GM23338 (cell line): Measurements from ENCODE around the gene TMEM201. TPM values are rescaled to one million over a fixed set of nuclear protein-coding genes. Genes with fewer than 3 reads are reported as not detected.
A peak's percentile ranks its signal among the peaks of the same experiment; 100 is the strongest.

Experiments used
- ATAC-seq: fragments of 200-7000 bp; cut with Tn5 transposase; 3 replicates; pipeline ENCODE4 v1.9.1; 2020
- DNase-seq: peaks from one replicate; pipeline ENCODE4 v3.0.0-alpha.2; 2015; ENCODE audit warnings: low spot score
- H2AFZ ChIP-seq: fragments of 200-600 bp; sonication (generic); 2 replicates; pipeline ENCODE4 v1.8.0; 2016; ENCODE audit warnings: antibody characterized with exemption, mild to moderate bottlenecking, moderate library complexity
- H3F3A ChIP-seq: fragments of 200-600 bp; sonication (generic); replicated peaks from 2 replicates; pipeline ENCODE4 v1.8.0; 2017; ENCODE audit warnings: antibody characterized with exemption, mixed run types, low read depth
- H3K27ac ChIP-seq: fragments of 200-600 bp; sonication (generic); 2 replicates; pipeline ENCODE4 v1.6.1; 2016; ENCODE audit warnings: low read depth
- H3K27me3 ChIP-seq: fragments of 200-600 bp; sonication (generic); 2 replicates; pipeline ENCODE4 v1.8.0; 2016; ENCODE audit warnings: mild to moderate bottlenecking, mixed run types, moderate library complexity; ENCODE audit not compliant: insufficient read depth
- H3K36me3 ChIP-seq: fragments of 200-600 bp; sonication (generic); 2 replicates; pipeline ENCODE4 v1.8.0; 2016; ENCODE audit warnings: mild to moderate bottlenecking; ENCODE audit not compliant: insufficient read depth
- H3K4me1 ChIP-seq: fragments of 200-600 bp; sonication (generic); 2 replicates; pipeline ENCODE4 v1.8.0; 2016; ENCODE audit warnings: mild to moderate bottlenecking, moderate library complexity; ENCODE audit not compliant: insufficient read depth
- H3K4me2 ChIP-seq: fragments of 200-600 bp; sonication (generic); 2 replicates; pipeline ENCODE4 v1.7.1; 2017; ENCODE audit warnings: mixed run types
- H3K4me3 ChIP-seq: fragments of 200-600 bp; sonication (generic); 2 replicates; pipeline ENCODE4 v1.6.1; 2016; ENCODE audit warnings: mixed run types
- H3K79me2 ChIP-seq: fragments of 200-600 bp; sonication (generic); replicated peaks from 2 replicates; pipeline ENCODE4 v1.8.0; 2017; ENCODE audit warnings: mild to moderate bottlenecking; ENCODE audit not compliant: insufficient read depth
- H3K9me2 ChIP-seq: fragments of 200-600 bp; sonication (generic); 2 replicates; pipeline ENCODE4 v1.8.0; 2017; ENCODE audit not compliant: insufficient read depth
- H4K20me1 ChIP-seq: fragments of 200-600 bp; sonication (generic); replicated peaks from 2 replicates; pipeline ENCODE4 v1.8.0; 2017; ENCODE audit warnings: mild to moderate bottlenecking; ENCODE audit not compliant: insufficient read depth
- H3K27ac Mint-ChIP-seq: 2 replicates; pipeline ENCODE4 v1.8.0; 2020; ENCODE audit warnings: inconsistent platforms, mild to moderate bottlenecking, moderate library complexity, mixed read lengths
- H3K27me3 Mint-ChIP-seq: 3 replicates; pipeline ENCODE4 v1.8.0; 2022; ENCODE audit warnings: low read depth, mild to moderate bottlenecking, moderate library complexity, mixed read lengths, inconsistent platforms; ENCODE audit not compliant: insufficient read depth, poor library complexity
- H3K36me3 Mint-ChIP-seq: 3 replicates; pipeline ENCODE4 v1.8.0; 2021; ENCODE audit warnings: low read depth, mild to moderate bottlenecking, inconsistent platforms, moderate library complexity, mixed read lengths
- H3K4me1 Mint-ChIP-seq: 3 replicates; pipeline ENCODE4 v1.8.0; 2020; ENCODE audit warnings: mild to moderate bottlenecking, inconsistent platforms, mixed read lengths
- H3K4me3 Mint-ChIP-seq: 3 replicates; pipeline ENCODE4 v1.8.0; 2021; ENCODE audit warnings: moderate library complexity, mild to moderate bottlenecking, inconsistent platforms, mixed read lengths
- H3K9me3 Mint-ChIP-seq: 3 replicates; pipeline ENCODE4 v1.8.0; 2020; ENCODE audit warnings: moderate library complexity, mild to moderate bottlenecking, inconsistent platforms, mixed read lengths
- CTCF ChIP-seq, 2 experiments: fragments of 200-600 bp in 1 of 2; sonication (generic) in 1 of 2; conservative IDR thresholded peaks; 2 replicates each; pipeline versions ENCODE4 v1.5.1 to v1.6.1; 2016 to 2017; ENCODE audit warnings: antibody characterized with exemption in 2 of 2, low read depth in 2 of 2, mild to moderate bottlenecking in 2 of 2, moderate library complexity in 1 of 2
- ETS1 ChIP-seq: IDR thresholded peaks from 2 replicates; pipeline ENCODE4 v1.6.1; 2016; ENCODE audit warnings: antibody characterized with exemption
- EZH2phosphoT487 ChIP-seq: fragments of 200-600 bp; sonication (generic); IDR thresholded peaks from one replicate; pipeline ENCODE4 v1.8.1; 2018; ENCODE audit warnings: antibody characterized with exemption; ENCODE audit not compliant: unreplicated experiment
- JUNB ChIP-seq: IDR thresholded peaks from one replicate; pipeline ENCODE4 v1.6.1; 2016; ENCODE audit warnings: antibody characterized with exemption; ENCODE audit not compliant: unreplicated experiment
- POLR2AphosphoS5 ChIP-seq: IDR thresholded peaks from 2 replicates; pipeline ENCODE4 v1.6.1; 2016; ENCODE audit warnings: antibody characterized with exemption, low read depth
- STAT1 ChIP-seq: IDR thresholded peaks from one replicate; pipeline ENCODE4 v1.6.1; 2016; ENCODE audit warnings: antibody characterized with exemption; ENCODE audit not compliant: unreplicated experiment
- ZNF462 ChIP-seq: fragments of 250-450 bp; sonication (Bioruptor Pico); IDR thresholded peaks from 2 replicates; pipeline ENCODE4 v1.5.0; 2020; ENCODE audit warnings: mild to moderate bottlenecking, moderate library complexity
- polyA plus RNA-seq: library from polyadenylated mRNA; unstranded; fragments of >200 nt; fragmentation: Nextera tagmentation; extraction: Ambion mirVana; gene quantifications from 2 replicates; pipeline ENCODE4 v1.2.1, GENCODE V29; 2016
- total RNA-seq: library from RNA; depleted of rRNA; stranded (reverse); fragments of >200 nt; shearing (Covaris generic); gene quantifications from 2 replicates; pipeline ENCODE4 v1.2.3, GENCODE V29; 2014

Gene TMEM201
- total and polyA plus RNA-seq, 2 experiments from 2014 or later = 11.6 to 27.2 TPM

GRCh38 chr1:9613625-9614299, 25.1 kb downstream of the TMEM201 start:
- Mint-ChIP-seq H3K27me3 (peaks cover 13% of the 10 kb centered on the region), H3K4me1 (peaks cover 4% of the 10 kb centered on the region; the same call in 2 of the 3 replicates)
- H2AFZ ChIP-seq = no peak overlapping the region

GRCh38 chr1:9615316-9616063, 26.8 kb downstream of the TMEM201 start:
- peak; percentile 94 for ATAC-seq

More at GRCh38 chr1:9613625-9614299, 25.1 kb downstream of the TMEM201 start:
- peaks cover 12% of the 10 kb centered on the region; the same call in 2 of the 3 replicates for H3K36me3 Mint-ChIP-seq
- no peak for ATAC-seq
- no peak overlapping the region for H3K4me3 ChIP-seq
- no peak for DNase-seq
- no peak overlapping the region for H3K27ac ChIP-seq
- H3K4me1 ChIP-seq = no peaks in the 10 kb centered on the region
- no peaks in the 10 kb centered on the region for H3K9me3 Mint-ChIP-seq
- no peak overlapping the region for H3K27ac Mint-ChIP-seq
- 0 out of 2 replicates have a peak, but pooled peaks cover 3% of the 10 kb centered on the region for H3K36me3 ChIP-seq
- H4K20me1 ChIP-seq = no peaks in the 10 kb centered on the region
- H3K9me2 ChIP-seq = no peaks in the 10 kb centered on the region
- H3K27me3 ChIP-seq = no peaks in the 10 kb centered on the region
- H3K4me3 Mint-ChIP-seq = no peak overlapping the region
- TF ChIP-seq STAT1 (no peak), JUNB (no peak), EZH2phosphoT487 (no peak)
- no peaks in the 10 kb centered on the region for H3F3A ChIP-seq
- H3K4me2 ChIP-seq = no peak overlapping the region
- no peaks in the 10 kb centered on the region for H3K79me2 ChIP-seq

More at GRCh38 chr1:9615316-9616063, 26.8 kb downstream of the TMEM201 start:
- peaks cover 4% of the 10 kb centered on the region; the same call in 2 of the 3 replicates for H3K4me1 Mint-ChIP-seq
- no peaks in the 10 kb centered on the region for H3K9me3 Mint-ChIP-seq
- no peaks in the 10 kb centered on the region for H3K36me3 ChIP-seq
- no peaks in the 10 kb centered on the region for H3K4me1 ChIP-seq
- H3K27me3 Mint-ChIP-seq = peaks cover 10% of the 10 kb centered on the region
- no peaks in the 10 kb centered on the region for H4K20me1 ChIP-seq
- peak; percentile 91 for DNase-seq
- no peak overlapping the region for H2AFZ ChIP-seq
- H3K79me2 ChIP-seq = no peaks in the 10 kb centered on the region
- H3K27me3 ChIP-seq = no peaks in the 10 kb centered on the region
- peaks cover 9% of the 10 kb centered on the region; the same call in 2 of the 3 replicates for H3K36me3 Mint-ChIP-seq
- H3K4me2 ChIP-seq = no peak overlapping the region
- no peaks in the 10 kb centered on the region for H3F3A ChIP-seq
- no peak overlapping the region for H3K4me3 Mint-ChIP-seq
- H3K4me3 ChIP-seq = no peak overlapping the region
- no peak overlapping the region for H3K27ac Mint-ChIP-seq
- no peaks in the 10 kb centered on the region for H3K9me2 ChIP-seq
- H3K27ac ChIP-seq = no peak overlapping the region
- TF ChIP-seq STAT1 (no peak), ZNF462 (CRISPR knock-in tag) (peak; percentile 91), EZH2phosphoT487 (no peak), ETS1 (no peak), CTCF (conservative IDR thresholded peaks at IDR 0.05; ENCODE audit: low read depth in 2 of 2) (peak; percentile 87 to 91), POLR2AphosphoS5 (0 out of 2 replicates have a peak, but pooled peaks have one; percentile 26)
